ENCODE measurements around the gene RNF157.
"Not testable (repeated sequence)": the region's sequence is repeated elsewhere in the genome, so short reads cannot be mapped to it uniquely, and the experiment has no call there.

Gene RNF157

DNA sequence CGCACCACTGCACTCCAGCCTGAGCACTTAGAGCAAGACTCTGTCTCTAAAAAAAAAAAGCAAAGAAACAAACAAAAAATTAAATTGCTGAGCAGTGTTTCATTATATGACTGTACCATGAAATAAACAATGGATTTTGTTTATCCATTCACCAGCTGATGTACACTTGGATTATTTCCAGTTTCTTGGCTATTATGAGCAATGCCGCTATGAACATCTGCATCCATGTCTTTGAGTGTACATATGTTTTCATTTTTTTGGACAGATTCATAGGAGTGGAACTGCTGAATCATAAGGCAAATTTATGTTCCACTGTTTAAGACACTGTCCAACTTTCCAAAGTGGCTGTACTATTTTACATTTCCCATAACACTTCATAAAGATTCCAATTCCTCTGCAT, 8.0 kb downstream of the RNF157 start:
- DNase-seq = no peak

- not testable (repeated sequence) for DNase-seq
Observed at GRCh38 chr17:76226749-76227148, 13.5 kb downstream of the RNF157 start.

GRCh38 chr17:76225373-76226086, 14.8 kb downstream of the RNF157 start:
- not testable (repeated sequence) for DNase-seq

DNA sequence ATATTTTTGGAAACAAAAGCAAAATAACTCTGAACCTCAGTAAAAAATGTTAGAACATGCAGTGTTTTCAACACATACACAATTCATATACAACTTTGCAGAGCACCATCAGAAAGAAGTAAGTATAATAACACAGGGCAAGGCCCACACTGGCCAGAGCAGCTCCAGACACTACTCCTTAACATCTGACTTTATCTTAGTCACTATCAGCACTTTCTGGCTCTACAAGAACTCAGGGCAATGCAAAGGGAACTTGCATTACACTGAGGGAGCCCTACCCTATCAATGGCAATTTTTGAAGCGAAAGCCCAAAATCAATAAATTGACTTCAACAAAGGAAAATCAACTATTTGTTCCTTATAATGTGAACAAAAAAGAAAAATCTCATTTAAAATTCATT, 16.5 kb downstream of the RNF157 start:
- no peak for DNase-seq

GRCh38 chr17:76219670-76220383, 20.5 kb downstream of the RNF157 start:
- no peak for DNase-seq

DNA sequence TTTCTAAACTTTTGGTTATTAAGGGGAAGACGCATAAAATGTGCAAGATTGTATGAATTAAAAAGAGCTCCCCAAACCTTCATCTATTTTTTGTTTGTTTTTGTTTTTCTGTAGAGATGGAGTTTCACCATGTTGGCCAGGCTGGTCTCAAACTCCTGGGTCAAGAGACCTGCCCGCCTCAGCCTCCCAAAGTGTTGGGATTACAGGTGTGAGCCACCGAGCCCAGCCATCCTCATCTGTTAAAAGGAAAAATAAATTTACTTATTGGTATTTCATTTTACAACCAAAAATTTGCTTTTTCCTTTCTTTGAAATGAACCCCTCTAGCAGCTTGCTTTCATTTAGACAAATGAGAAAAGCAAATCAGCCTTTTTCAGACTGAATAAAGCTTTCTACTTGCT, 23.2 kb downstream of the RNF157 start:
- no peak for DNase-seq

- no peak for DNase-seq
Observed at GRCh38 chr17:76213491-76213890, 26.8 kb downstream of the RNF157 start.

DNA sequence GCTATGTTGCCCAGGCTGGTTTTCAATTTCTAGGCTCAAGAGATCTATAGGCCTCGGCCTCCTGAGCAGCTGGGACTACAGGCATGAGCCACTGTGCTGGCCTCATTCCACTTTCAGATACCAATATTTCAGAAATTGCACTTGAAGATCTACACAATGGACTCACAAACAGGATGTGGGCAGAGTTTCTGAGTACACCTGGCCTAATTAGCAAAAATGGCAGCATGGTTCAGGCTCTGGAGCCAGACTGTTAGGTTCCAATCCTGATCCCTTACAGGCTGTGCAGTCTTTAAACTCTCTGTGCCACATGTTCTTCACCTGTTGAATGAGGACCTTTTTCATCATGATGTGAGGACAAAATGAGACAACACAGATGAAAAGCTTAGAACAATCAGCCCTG, 32.2 kb downstream of the RNF157 start:
- DNase-seq = peak; percentile 11

DNA sequence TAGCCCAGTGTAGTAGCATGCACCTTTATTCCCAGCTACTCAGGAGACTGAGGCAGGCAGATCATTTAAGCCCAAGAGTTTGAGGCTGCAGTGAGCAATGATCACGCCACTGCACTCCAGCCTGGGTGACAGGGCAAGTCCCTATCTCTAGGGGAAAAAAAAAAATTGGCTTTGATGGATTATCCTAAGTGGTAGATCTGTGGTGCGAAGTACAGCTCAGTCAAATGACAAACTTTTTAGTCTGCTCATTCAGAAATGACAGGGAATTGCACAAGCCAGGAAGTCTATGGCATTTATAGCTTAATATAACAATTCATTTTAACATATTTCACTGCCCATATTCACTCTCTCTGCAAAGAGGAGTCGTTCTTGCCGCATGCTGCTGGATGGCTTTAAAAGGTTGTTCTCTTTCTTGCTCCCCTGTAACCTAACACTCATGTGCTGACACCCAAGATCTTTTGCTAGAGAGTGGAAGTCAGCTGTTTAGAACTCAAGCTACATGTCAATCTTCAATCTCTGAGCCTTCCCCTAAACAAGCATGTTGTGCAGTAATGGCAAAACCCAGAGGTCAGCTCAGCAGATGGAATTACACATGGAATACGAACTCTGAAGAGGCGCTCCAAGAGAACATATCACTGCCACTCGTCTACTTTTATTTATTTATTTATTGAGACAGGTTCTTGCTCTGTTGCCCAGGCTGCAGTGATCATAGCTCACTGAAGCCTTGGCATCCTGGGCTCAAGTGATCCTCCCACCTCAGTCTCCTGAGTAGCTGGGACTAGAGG, 32.8 kb downstream of the RNF157 start:
- no peak for DNase-seq

GRCh38 chr17:76205542-76206144, 34.6 kb downstream of the RNF157 start:
- not testable (repeated sequence) for DNase-seq

DNA sequence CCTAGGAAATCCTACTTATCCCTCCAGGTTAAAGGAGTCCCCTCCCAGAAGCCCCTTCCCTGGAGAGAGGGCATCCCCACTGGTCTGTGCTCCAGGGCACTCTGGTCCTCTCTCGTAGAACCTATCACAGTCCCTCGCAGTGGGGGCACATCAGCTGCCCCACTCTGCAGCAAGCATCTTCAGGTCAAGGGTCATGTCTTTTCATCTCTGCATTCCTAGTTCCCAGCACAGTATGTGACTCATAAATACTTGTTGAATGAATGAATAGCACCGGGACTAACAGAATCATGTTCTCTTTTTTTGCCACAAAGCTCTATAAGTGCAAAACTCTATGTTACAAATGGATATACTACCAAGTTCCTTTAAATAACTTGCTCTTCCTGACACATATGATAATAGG, 36.0 kb downstream of the RNF157 start:
- DNase-seq = no peak

GRCh38 chr17:76200354-76200753, 39.9 kb downstream of the RNF157 start:
- DNase-seq = no peak

GRCh38 chr17:76199469-76199868, 40.8 kb downstream of the RNF157 start:
- DNase-seq = peak; percentile 50

- no peak for DNase-seq
Observed at GRCh38 chr17:76198702-76199101, 41.6 kb downstream of the RNF157 start.

GRCh38 chr17:76197911-76198310, 42.4 kb downstream of the RNF157 start:
- no peak for DNase-seq

DNA sequence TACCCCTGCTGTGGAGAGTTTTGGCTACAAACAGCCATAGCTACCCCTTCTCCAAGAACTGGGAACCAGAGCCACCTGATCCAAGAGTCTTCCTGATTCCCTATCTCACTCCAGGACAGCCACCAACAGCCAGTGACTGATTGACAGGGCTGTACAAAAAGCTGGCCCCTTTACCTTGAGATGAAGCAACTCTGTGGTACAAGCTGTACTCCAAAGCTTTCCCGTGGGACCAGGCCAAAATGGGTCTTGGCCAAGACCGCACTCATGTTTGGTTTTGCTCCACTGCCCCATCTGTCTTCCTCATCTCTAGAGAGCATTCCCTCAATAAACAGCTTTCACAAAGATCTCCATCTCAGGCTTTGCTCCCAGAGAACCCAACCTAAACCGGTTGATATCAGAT, 43.6 kb downstream of the RNF157 start:
- no peak for DNase-seq

GRCh38 chr17:76195281-76196096, 44.8 kb downstream of the RNF157 start:
- DNase-seq = no peak

GRCh38 chr17:76193591-76193990, 46.7 kb downstream of the RNF157 start:
- peak; percentile 49 for DNase-seq

DNA sequence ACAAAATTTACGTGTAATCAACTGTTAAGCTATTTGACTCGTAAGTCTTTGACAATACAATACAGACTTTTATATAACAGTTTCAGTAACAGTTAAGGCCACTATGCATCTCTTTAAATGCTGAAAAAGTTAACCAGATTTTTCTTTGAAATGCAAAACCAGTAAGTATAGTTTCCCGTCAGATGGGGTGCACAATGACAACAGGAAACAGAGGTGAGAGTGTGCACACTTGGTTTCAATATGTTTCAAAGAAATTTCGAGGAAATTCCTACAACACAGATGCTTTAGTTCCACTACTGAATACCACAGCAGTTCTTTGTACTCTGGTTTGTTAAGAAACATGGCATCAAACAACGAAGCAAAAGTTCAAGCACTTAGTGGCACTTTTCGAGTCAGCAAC, 48.4 kb downstream of the RNF157 start:
- no peak for DNase-seq

GRCh38 chr17:76189741-76190140, 50.6 kb downstream of the RNF157 start:
- no peak for DNase-seq

GRCh38 chr17:76189247-76189646, 51.0 kb downstream of the RNF157 start:
- no peak for DNase-seq

DNA sequence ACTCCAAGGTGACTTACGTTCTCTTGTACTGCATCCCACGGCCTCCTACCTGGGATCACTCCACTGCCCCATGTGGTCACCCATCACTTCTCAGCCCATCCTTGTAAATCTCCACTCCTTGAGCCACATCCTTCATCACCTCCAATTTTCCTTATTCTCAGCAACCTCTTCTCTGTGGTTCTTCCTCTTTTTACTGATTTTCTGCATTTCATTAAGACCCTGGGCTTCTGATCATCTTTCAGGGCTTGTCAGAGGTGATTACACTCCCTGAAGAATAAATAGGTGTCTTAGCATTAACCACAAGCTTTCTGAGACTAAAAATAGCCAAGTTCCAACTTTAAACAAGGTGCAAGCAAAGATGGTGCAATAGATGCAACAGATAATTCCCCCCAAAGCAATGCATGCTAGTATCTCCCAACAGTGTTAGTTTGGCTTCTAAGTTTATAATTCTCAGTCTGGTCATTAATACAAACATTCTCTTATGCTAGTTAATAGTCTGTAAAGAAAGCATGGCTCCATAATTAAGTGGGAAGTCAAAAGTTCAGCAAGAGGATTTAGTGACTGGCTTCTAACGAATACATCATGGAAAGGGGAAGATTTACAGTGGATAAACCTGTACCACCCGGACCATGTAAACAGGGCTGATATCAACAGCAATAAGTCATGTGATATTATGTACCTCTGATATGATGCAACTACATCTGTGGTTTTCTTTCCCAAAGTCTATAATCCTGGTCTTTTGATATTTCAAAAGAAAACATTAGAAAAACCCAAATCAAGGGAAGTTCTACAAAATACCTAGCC, 51.9 kb downstream of the RNF157 start:
- no peak for DNase-seq
